GM13976 (cell line): ENCODE results near the gene SAP30BP.

Experiments
- DNase-seq: peaks from one replicate; pipeline ENCODE4 v3.0.0; 2012; ENCODE audit warnings: low spot score
- in situ Hi-C: fragments of 300-500 bp; cut with MboI; formaldehyde crosslinking; loops from one replicate; pipeline ENCODE4 v1.12.0; 2022; ENCODE audit warnings: low sequenced_read_pairs, mixed read lengths, inconsistent platforms; ENCODE audit not compliant: unreplicated experiment
- TF ChIP-seq, protein P1 (sequence below): IDR thresholded peaks from 2 replicates; pipeline ENCODE4 v1.5.1; 2012; ENCODE audit warnings: borderline replicate concordance, mild to moderate bottlenecking; ENCODE audit not compliant: insufficient read depth; ENCODE audit errors: extremely low read depth, missing control alignments, control extremely low read depth

SAP30BP gene

GRCh38 chr17:75695141-75695829, 28.1 kb downstream of the SAP30BP start:
- in situ Hi-C loops, result no loop called here
- no peak for DNase-seq
- TF ChIP-seq, protein P1, sequence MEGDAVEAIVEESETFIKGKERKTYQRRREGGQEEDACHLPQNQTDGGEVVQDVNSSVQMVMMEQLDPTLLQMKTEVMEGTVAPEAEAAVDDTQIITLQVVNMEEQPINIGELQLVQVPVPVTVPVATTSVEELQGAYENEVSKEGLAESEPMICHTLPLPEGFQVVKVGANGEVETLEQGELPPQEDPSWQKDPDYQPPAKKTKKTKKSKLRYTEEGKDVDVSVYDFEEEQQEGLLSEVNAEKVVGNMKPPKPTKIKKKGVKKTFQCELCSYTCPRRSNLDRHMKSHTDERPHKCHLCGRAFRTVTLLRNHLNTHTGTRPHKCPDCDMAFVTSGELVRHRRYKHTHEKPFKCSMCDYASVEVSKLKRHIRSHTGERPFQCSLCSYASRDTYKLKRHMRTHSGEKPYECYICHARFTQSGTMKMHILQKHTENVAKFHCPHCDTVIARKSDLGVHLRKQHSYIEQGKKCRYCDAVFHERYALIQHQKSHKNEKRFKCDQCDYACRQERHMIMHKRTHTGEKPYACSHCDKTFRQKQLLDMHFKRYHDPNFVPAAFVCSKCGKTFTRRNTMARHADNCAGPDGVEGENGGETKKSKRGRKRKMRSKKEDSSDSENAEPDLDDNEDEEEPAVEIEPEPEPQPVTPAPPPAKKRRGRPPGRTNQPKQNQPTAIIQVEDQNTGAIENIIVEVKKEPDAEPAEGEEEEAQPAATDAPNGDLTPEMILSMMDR, result no peak

DNA sequence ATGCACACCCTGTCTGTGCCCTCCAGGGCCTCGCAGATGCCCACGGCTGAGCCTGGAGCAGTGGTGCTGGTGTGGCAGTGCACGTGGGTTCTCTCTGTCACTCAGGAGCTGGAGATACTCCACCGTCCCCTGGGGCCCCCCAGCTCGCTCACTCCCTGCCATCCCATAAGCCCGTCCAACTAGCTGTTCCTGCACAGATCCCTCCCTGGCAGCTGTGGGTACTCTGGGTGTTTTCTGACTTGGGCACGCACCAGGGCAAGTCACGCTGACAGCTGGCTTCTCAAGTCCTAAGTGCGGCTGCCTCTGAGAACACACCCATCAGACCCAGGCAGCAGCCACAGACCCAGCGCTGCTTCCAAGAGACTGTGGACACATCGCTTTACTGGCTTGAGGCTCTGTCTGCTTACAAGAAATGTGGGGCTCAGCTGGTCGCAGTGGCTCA, 28.7 kb downstream of the SAP30BP start:
- TF ChIP-seq, protein P1, result no peak
- DNase-seq, result no peak
- in situ Hi-C loops, result no loop called here

DNA sequence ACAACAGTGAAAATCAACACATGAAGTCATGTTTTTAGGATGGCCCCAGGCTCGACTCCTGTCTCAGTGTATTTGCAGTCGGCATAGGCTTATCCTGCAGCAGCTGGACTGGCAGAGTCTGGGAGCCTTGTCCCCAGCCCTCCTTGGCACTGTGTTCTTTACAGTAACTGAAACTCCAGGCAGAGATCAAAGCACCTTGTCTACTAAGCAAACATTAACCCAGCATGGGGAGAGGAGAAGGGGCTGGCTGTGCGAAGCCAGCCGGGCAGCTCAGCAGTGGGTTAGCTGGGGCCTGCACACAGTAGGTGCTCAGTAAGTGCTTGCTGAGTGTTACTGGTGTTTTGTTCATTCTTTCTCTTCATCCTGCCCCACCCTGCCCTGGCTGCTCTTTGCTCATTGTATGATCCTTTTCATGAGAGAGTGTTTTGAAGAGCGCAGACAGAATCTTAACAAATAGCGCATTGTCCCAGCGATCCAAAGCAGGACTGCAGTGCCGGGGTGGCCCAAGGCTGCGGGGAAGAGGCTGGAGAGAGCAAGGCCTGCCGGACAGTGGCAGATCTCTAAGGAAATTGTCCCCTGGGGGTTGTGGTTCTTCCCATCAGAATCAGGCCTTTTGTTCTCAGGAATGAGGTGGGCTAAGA, 30.6 kb downstream of the SAP30BP start:
- in situ Hi-C loops, result no loop called here
- TF ChIP-seq, protein P1, result no peak
- no peak for DNase-seq

DNA sequence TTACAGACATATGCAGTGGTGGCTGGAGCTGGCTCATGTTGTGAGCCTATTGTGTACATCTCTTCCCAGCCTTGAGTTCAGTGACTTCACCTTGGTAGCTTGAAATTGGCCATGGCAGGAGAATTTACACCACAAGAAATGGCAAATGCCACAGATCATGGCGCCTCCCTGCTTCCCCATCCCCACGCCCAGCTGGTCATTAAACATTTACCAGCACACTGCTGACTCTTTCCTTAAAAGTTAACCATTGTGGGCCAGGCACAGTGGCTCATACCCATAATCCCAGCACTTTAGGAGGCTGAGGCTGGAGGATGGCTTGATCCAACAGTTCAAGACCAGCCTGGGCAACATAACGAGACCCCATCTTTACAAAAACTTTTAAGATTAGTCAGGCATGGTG, 31.5 kb downstream of the SAP30BP start:
- in situ Hi-C loops, result no loop called here
- DNase-seq, result no peak
- TF ChIP-seq, protein P1, result no peak

DNA sequence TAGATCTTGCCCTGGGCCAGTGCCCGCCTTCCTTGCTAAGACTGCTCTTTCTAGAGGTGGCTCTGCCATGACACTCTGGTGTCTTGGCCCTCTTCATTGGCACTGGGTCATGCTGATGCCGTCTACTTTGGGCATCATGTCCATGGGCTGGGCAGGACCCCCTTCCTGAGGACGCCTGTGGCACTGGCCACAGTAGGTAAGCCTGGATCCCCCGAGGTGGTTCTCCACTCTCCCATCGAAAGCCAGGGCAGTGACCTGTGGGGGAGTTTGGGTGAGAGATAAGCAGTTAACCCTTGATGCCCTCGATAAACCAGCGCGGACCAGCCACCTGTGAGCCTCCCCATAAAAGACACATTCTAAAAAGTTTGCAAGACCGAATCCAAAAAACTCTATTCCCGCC, 34.1 kb downstream of the SAP30BP start:
- no peak for DNase-seq
- in situ Hi-C loops, result no loop called here
- TF ChIP-seq, protein P1, result no peak

- in situ Hi-C loops, result no loop called here
- DNase-seq, result no peak
- TF ChIP-seq, protein P1, result no peak
These were observed 36.1 kb downstream of the SAP30BP start for GRCh38 chr17:75703191-75703590.
